HG03139 (cell line): ENCODE data around the gene ZNF839.
"Not testable (repeated sequence)": the region's sequence is repeated elsewhere in the genome, so short reads cannot be mapped to it uniquely, and the experiment has no call there.

Experiments
- ATAC-seq: cut with Tn5 transposase; IDR thresholded peaks from one replicate; pipeline ENCODE4 v1.9.1; 2021; ENCODE audit not compliant: unreplicated experiment

Gene ZNF839

GRCh38 chr14:102335163-102335562 is 15.6 kb downstream of the ZNF839 start:
- ATAC-seq: no peak

- no peak for ATAC-seq
Measured at GRCh38 chr14:102338724-102339123, 19.2 kb downstream of the ZNF839 start.

DNA sequence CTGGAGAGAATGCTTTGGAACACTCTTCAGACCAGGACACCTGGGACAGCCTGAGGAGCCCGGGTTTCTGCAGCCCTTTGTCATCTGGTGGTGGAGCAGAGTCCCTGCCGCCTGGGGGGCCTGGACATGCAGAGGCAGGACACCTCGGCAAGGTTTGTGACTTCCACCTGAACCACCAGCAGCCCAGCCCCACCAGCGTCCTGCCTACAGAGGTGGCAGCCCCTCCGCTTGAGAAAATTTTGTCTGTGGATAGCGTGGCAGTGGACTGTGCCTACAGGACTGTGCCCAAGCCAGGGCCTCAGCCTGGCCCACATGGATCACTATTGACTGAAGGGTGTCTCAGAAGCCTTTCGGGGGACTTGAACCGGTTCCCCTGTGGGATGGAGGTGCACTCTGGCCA is 22.0 kb downstream of the ZNF839 start:
- no peak for ATAC-seq

DNA sequence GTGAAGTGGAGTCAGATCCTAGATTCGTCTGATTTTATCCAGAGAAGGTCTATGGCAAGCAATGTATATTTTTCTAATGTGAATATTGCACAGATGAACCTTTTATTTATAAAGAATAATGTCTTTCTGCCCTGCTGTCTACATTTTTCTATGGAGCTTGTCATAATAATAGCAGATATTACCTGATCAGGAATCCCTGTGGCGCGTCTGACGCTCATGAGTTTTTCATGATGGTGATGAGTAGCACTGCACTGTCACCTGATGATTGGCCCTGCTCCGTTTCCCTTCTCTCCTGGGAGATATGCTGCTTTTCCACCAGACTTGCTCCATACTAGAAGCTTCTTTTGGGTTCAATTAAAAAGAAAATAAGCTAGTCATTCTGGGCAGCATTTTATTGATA is 22.7 kb downstream of the ZNF839 start:
- no peak for ATAC-seq

DNA sequence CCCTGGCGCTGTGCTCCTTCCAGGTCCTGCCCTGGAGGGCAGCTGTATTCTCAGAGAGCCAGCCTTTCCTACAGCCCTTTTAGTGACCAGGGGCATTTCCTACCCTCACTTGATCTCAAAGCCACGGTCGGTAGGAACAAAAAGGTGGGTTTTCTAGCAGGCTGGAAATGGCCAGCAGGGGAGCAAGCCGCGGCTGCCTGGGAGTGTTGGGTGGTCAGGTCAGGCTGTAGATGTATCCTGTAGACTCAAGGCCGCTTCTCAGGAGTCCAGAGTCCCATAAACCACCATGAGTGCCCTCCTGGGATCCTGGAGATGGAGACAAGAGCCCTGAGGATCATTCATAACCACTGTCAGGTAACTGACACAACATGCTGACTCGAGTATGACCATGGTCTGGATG is 24.5 kb downstream of the ZNF839 start:
- ATAC-seq: no peak

DNA sequence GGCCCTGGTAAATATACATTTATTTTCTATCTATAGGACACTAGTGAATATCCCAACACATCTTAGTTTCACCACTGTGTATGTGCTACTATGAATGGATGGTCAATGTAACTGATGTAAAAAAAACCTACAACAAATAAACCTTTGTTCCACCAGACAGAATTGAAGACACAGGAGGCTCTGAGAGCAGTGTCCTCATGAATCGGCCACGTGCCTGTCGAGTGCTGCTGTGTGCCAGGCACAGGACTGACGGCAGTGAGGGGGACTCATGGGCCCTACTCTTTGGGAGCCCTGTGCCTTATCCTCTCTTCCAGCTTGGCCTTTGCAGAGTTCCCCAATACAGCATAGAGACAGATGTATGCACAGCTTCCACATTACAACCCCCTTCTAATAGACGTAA is 24.9 kb downstream of the ZNF839 start:
- no peak for ATAC-seq

DNA sequence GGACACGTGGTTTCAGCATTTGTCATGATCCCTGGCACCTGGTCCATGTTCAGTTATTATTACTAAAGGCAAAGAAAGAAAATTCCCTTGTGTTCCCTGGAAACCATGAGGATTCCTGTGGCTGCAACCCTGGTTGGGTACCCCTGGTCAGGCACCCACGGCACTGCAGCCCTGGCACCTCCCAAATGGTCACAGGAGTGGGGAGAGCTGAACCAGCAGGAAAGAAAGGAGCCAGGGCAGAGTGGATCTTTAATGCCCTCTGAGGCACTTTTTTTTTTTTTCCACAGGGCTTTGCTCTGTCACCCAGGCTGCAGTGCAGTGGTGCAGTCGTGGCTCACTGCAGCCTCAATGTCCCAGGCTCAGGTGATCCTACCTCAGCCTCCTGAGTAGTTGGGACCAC is 25.7 kb downstream of the ZNF839 start:
- no peak for ATAC-seq

DNA sequence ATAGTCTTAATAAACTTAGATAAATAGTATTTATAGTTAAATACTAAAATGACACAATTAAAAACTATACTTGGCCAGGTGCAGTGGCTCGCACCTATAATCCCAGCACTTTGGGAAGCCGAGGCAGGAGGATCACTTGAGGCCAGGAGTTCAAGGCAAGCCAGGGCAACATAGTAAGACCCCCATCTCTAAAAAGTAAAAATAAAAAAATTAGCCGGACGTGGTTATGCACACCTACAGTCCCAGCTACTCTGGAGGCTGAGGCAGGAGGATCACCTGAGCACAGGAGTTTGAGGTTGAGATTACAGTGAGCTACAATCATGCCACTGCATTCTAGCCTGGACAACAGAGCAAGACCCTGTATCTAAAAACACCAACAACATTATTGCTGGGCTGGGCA is 27.1 kb downstream of the ZNF839 start:
- no peak for ATAC-seq

GRCh38 chr14:102348376-102348775 is 28.8 kb downstream of the ZNF839 start:
- ATAC-seq: no peak

DNA sequence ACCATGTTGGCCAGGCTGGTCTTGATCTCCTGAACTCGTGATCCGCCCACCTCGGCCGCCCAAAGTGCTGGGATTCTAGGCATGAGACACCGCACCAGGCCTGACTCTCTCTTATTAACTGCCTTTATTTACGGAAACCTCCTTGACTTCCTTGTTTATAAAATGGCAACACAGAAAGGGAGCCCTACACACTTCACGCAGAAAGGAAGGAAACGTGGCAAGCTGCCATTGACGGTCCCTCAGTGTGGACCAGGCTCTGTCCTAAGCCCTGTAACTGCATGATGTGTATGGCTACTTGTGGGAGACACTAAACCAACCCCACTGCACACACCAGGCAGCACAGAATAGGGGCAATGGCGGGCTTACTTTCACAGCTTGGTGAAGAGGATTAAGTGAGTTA is 31.5 kb downstream of the ZNF839 start:
- ATAC-seq: no peak

- not testable (repeated sequence) for ATAC-seq
Measured at GRCh38 chr14:102351593-102351992, 32.0 kb downstream of the ZNF839 start.

DNA sequence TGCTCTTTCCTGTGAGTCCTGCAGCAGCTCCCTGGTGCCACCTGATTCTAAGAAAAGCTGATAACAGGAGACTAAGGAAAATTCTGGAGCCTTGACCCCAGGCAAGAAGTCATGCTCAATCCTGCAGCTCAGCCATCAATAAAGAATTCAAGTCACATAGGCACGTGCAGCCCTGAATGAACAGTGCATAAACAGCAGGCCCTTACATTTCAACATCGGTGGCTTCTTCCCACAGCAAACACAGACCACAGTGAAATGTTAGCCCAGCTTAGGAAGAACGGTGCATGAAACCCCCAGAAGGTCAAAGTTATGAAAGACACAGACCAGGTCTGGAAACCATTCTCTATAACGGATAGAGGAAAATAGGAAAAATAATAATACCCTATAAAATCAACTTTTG is 32.7 kb downstream of the ZNF839 start:
- ATAC-seq: no peak

GRCh38 chr14:102353126-102353619 is 33.6 kb downstream of the ZNF839 start:
- no peak for ATAC-seq

- no peak for ATAC-seq
Measured at GRCh38 chr14:102356280-102356679, 36.7 kb downstream of the ZNF839 start.

- ATAC-seq: no peak
Measured at GRCh38 chr14:102359341-102359740, 39.8 kb downstream of the ZNF839 start.

DNA sequence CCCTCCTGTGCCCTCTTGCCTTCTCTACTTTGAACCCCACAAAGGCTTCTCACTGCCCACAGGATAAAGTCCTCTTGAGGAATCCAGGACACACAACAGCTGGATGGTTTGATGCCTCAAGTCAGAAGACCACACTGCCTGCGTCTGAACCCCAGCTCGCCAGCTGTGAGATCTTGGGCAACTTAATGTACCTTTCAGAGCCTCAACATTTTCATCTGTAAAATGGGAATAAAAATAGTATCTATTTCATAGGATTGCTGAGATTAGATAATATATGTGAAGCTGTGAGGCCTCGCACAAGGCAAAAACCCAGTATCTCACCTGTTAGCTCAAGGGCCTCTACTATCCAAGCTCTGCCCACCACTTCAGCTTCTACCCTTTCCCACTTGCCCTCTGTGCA is 40.8 kb downstream of the ZNF839 start:
- no peak for ATAC-seq

DNA sequence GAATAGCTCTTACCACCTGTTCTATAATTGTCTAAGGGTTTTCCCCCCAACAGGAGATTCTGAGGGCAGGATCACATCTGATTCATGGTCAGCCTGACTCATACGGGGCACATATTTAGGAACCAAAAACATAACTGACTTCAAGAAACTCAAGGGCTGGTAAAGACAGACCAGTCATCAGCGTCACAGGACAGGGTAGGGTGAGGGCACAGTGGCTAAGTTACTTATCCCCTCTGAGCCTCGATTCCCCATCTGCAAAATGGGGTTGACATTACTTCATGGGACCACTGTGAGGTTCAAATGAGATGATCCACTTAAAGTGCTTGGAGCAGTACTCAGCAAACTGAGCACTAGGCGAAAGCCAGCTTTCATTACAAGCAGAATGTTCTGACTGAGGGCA is 42.5 kb downstream of the ZNF839 start:
- ATAC-seq: peak; percentile 29

DNA sequence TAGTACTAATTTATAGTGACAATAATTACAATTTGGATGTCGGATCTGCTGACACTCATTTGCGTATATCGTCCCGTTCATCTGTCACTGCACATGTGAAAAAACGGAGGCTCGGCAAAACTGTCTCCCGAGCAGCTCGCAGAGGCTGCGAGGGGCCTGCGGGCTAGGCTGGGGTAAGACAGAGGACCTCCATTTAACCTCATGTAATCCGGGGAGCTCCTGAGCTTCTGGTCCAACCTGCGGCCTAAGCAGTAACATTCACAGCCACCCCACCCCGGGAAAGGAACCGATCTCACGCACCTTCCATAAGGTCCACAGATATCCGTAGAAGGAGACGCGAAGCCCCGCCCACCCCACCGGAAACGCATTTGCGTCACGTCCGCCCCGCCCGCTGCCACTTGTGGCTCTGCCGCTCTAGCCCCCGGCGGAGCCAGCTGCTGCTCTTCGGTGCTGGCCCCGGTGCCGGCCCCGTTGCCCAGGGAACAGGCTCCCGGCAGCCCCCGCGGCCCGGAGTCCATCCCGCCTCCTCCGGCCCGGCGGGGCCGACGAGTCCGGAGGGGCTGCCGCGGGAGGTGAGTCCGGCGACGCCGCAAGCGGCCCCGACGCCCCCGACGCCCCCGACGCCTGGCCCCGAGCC is 43.1 kb downstream of the ZNF839 start, which contains the start of the genes CINP and TECPR2:
CINP (minus strand) TSS at position 346 of the 637 bp plus-strand sequence; CDS start at position 307, 39 bp downstream.
TECPR2 (plus strand) TSS at position 397 of the 637 bp plus-strand sequence. CDS start 13,781 bp downstream, outside the sequence.
- ATAC-seq: peak; percentile 84

DNA sequence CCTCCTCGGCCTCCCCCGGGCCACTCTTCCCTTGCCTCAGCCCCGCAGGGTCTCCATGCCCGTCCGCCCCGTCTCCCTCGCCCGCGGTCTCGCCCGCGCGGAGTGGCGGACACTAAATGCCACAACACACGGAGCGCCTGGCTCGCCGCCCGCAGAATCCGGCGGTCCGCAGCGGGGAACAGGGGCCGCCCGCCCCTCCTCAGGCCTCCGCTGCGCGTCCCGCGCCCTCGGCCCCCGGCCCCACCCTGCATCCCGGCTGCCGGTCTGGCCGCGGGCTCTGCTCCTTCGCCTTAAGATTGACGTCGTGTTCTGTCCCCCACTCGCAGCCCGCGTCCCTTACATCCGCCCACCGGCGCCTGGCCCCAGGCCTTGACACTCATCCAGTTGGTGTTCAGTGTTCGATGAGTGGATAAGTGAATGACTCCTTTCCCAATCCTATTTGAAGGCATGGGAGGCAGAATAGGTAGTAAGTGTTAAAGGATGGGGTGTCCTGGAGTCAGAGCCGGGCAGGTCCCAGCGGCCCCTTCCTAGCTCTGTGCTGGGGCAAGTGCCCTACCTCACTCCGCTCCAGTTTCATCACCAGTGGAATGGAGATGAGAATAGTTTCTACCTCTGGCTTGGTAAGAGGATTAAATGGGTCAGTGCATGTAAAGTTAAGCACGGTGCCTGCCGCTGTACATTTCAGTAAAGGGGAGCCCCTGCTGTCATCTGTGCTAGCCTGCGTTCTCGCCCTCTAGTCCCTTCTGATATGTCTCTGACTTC is 43.8 kb downstream of the ZNF839 start:
- ATAC-seq: peak; percentile 21

DNA sequence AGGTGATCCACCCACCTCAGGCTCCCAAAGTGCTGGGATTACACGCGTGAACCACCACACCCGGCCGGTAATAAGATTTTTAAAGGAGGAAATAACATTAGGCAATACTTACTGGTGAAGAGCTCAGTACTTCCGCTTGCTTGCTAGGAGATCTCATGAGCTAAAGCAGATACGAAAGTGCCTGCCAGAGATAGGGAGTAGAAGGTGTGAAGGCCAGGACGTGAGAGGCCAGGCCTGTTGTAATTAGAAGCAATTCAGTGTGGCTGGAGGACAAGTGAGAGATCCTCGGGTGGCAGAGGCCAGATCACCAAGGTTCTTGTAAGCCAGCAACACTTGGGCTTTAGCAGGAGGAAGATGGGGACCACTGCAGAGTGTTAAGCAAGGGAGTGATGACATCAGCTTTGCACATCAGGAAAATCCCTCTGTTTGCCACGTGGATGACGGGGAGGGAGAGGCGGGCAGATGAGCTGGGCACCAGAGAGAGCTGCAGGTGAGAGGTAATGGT is 50.8 kb downstream of the ZNF839 start:
- ATAC-seq: no peak

GRCh38 chr14:102371361-102371760 is 51.8 kb downstream of the ZNF839 start:
- ATAC-seq: no peak

DNA sequence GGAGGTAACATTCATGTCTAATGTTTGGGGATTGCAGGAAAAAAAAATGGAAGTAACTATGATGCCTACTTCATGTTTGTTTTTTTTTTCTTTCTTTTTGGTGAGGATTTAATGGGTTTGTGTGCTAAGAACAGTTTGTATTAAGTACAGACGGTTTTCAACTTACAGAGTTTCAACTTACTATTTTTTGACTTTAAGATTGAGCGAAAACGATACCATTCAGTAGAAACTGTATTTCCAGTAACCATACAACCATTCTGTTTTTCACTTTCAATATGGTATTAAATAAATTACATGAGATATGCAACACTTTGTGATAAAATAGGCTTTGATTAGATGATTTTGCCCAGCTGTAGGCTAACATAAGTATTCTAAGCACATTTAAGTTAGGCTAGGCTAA is 53.6 kb downstream of the ZNF839 start:
- ATAC-seq: no peak
